DND-41 (cell line): ENCODE data around the gene SMYD5.
A peak's percentile ranks its signal among the peaks of the same experiment; 100 is the strongest.

Experiments
- ATAC-seq: fragments of 200-7000 bp; cut with Tn5 transposase; 3 replicates; pipeline ENCODE4 v1.9.1; 2021; ENCODE audit warnings: low read depth; ENCODE audit not compliant: insufficient read depth
- DNase-seq: peaks from one replicate; pipeline ENCODE4 v3.0.0-alpha.2; 2020
- H2AFZ ChIP-seq: 2 replicates; pipeline ENCODE4 v1.6.0; 2012; ENCODE audit warnings: low read depth, low read length
- H3K27ac ChIP-seq: 2 replicates; pipeline ENCODE4 v1.5.1; 2012; ENCODE audit warnings: low read length, inconsistent platforms
- H3K27me3 ChIP-seq: fragments of 200-600 bp; sonication (generic); 2 replicates; pipeline ENCODE4 v1.6.0; 2012; ENCODE audit warnings: low read length, mild to moderate bottlenecking, inconsistent platforms; ENCODE audit not compliant: insufficient read depth, poor library complexity
- H3K36me3 ChIP-seq: 2 replicates; pipeline ENCODE4 v1.5.1; 2012; ENCODE audit warnings: low read length, inconsistent platforms; ENCODE audit not compliant: insufficient read depth
- H3K4me1 ChIP-seq: 2 replicates; pipeline ENCODE4 v1.5.1; 2012; ENCODE audit warnings: mild to moderate bottlenecking, low read length; ENCODE audit not compliant: insufficient read depth
- H3K4me2 ChIP-seq: 2 replicates; pipeline ENCODE4 v1.6.0; 2012; ENCODE audit warnings: mild to moderate bottlenecking, moderate library complexity, low read length, inconsistent platforms; ENCODE audit not compliant: insufficient read depth
- H3K4me3 ChIP-seq, 2 experiments: fragments of 200-600 bp in 1 of 2; shearing (Covaris generic) in 1 of 2; 2 replicates each; pipeline ENCODE4 v1.5.1; 2012 to 2016; ENCODE audit warnings: inconsistent platforms in 2 of 2, low read length in 2 of 2, mild to moderate bottlenecking in 2 of 2, low read depth in 1 of 2, moderate library complexity in 1 of 2
- H3K79me2 ChIP-seq: 2 replicates; pipeline ENCODE4 v1.6.0; 2012; ENCODE audit warnings: low read length, inconsistent platforms; ENCODE audit not compliant: insufficient read depth
- H3K9ac ChIP-seq: 2 replicates; pipeline ENCODE4 v1.6.0; 2012; ENCODE audit warnings: low read depth, mild to moderate bottlenecking, inconsistent platforms, low read length, moderate library complexity
- H3K9me3 ChIP-seq: 2 replicates; pipeline ENCODE4 v1.5.1; 2012; ENCODE audit warnings: low read length, moderate library complexity, mild to moderate bottlenecking, inconsistent platforms; ENCODE audit not compliant: insufficient read depth, severe bottlenecking
- H4K20me1 ChIP-seq: 2 replicates; pipeline ENCODE4 v1.6.0; 2012; ENCODE audit warnings: low read length; ENCODE audit not compliant: insufficient read depth
- EZH2 ChIP-seq: IDR thresholded peaks from 3 replicates; pipeline ENCODE4 v1.6.1; 2012; ENCODE audit warnings: borderline replicate concordance, low read depth, mild to moderate bottlenecking, moderate library complexity, low read length, inconsistent platforms; ENCODE audit not compliant: severe bottlenecking
- TF ChIP-seq, protein P1 (sequence below): IDR thresholded peaks from 2 replicates; pipeline ENCODE4 v1.5.1; 2012; ENCODE audit warnings: borderline replicate concordance, low read length, moderate library complexity, mild to moderate bottlenecking; ENCODE audit not compliant: poor library complexity, severe bottlenecking; ENCODE audit errors: extremely low read depth

SMYD5 gene

DNA sequence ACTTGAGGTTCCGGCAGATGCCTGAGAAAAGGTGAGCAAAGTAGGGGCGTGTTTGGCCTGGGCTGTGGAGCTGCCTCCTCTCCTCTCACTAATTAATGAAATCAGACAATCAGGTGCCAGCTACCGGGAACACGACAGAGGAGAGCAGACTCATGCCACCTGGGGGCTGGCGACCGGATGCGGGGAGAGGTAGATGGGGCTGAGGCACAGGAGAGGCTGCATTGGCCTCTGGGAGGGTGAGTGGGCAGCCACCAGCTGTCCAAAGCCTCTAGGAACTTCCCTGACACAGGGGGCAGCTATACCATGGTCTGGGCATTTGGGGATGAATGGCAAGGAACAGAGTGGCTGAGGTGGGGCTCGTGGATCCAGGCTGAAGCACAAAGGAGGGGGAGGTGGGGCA, 45.2 kb downstream of the SMYD5 start:
- peaks cover 26% of the 10 kb centered on the region; the same call in 1 of the 2 replicates for H4K20me1 ChIP-seq
- no peak overlapping the region for H3K27ac ChIP-seq
- H3K9me3 ChIP-seq: no peaks in the 10 kb centered on the region
- DNase-seq: no peak
- no peak overlapping the region for H3K4me2 ChIP-seq
- peaks cover 77% of the 10 kb centered on the region for H3K36me3 ChIP-seq
- no peak overlapping the region for H3K9ac ChIP-seq
- no peaks in the 10 kb centered on the region for H3K79me2 ChIP-seq
- no peaks in the 10 kb centered on the region for H3K27me3 ChIP-seq
- ATAC-seq: no peak
- TF ChIP-seq EZH2: no peak
- TF ChIP-seq, protein P1, sequence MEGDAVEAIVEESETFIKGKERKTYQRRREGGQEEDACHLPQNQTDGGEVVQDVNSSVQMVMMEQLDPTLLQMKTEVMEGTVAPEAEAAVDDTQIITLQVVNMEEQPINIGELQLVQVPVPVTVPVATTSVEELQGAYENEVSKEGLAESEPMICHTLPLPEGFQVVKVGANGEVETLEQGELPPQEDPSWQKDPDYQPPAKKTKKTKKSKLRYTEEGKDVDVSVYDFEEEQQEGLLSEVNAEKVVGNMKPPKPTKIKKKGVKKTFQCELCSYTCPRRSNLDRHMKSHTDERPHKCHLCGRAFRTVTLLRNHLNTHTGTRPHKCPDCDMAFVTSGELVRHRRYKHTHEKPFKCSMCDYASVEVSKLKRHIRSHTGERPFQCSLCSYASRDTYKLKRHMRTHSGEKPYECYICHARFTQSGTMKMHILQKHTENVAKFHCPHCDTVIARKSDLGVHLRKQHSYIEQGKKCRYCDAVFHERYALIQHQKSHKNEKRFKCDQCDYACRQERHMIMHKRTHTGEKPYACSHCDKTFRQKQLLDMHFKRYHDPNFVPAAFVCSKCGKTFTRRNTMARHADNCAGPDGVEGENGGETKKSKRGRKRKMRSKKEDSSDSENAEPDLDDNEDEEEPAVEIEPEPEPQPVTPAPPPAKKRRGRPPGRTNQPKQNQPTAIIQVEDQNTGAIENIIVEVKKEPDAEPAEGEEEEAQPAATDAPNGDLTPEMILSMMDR: no peak
- no peak overlapping the region for H3K4me3 ChIP-seq
- H3K4me1 ChIP-seq: no peaks in the 10 kb centered on the region
- H2AFZ ChIP-seq: no peak overlapping the region

DNA sequence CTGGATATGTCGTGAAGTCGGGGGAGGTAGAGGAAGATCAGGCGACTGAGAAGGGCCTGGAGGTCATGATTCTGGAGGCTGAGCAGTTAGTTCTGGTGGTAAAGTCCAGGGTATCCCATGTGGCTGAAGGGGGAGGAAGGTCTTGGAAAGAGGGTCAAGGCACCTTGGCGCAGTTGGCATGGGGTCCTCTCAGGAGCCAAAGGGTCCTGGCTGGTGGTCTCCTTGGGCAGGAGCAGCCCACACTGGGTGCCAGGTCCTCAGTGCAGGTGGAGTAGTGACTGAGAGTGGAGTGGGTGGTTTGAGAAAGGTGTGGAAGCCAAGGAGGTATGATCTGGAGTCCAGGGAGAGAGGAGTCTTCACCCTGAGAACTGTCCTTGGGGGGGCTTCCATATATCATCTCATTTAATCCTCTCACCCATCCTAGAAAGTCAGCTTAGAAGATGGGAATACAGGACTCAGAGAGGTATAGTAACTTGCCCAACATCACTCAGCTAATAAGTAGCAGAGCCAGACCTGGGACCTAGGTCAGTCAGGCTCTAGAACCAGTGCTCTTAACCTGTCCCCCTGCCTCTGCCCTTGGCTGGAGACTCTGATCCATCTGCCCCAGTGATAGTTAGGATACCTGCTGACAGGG, 45.8 kb downstream of the SMYD5 start:
- no peak for TF ChIP-seq EZH2
- TF ChIP-seq, protein P1: no peak
- peaks cover 77% of the 10 kb centered on the region for H3K36me3 ChIP-seq
- H2AFZ ChIP-seq: no peak overlapping the region
- no peak overlapping the region for H3K9ac ChIP-seq
- ATAC-seq (no peak), DNase-seq (no peak)
- no peaks in the 10 kb centered on the region for H3K9me3 ChIP-seq
- H3K4me2 ChIP-seq: no peak overlapping the region
- no peak overlapping the region for H3K4me3 ChIP-seq
- H3K4me1 ChIP-seq: no peaks in the 10 kb centered on the region
- no peaks in the 10 kb centered on the region for H3K79me2 ChIP-seq
- no peak overlapping the region for H3K27ac ChIP-seq
- peaks cover 26% of the 10 kb centered on the region; the same call in 1 of the 2 replicates for H4K20me1 ChIP-seq
- H3K27me3 ChIP-seq: no peaks in the 10 kb centered on the region

DNA sequence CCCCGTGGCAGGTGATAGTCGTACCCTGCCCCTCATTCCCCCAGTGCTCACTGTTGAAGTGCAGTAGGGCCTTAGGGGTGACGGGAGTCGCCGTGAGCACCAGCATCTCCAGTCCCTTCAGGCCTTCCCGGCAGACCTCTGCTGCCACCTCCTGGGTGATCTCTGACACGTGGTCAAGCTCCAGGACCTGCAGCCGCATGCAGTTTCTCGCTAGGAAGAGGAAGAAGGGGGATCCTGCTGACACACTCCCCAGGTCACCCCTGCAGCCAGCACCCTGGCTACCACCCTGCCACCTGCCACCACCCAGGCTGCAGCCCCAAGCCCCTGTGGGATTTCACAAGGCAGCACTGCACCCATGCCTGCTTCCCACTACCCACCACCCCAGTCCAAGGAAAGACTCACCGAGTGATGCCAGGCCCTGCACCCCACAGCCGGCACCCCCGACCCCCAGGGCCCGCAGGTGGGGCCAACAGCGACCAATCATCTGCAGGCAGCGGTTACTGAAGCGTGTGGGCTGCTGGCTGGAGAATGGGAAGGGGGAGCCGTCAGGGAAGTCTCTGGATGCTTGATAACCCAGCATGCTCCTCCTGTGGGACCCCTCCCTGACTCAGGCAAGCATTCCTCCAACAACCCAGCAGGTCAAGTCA, 46.4 kb downstream of the SMYD5 start:
- H3K27ac ChIP-seq: no peak overlapping the region
- peaks cover 77% of the 10 kb centered on the region for H3K36me3 ChIP-seq
- peaks cover 20% of the 10 kb centered on the region; the same call in 1 of the 2 replicates for H4K20me1 ChIP-seq
- TF ChIP-seq, protein P1: peak; percentile 43
- TF ChIP-seq EZH2: no peak
- no peak overlapping the region for H3K4me3 ChIP-seq
- no peaks in the 10 kb centered on the region for H3K27me3 ChIP-seq
- no peak overlapping the region for H3K4me2 ChIP-seq
- no peaks in the 10 kb centered on the region for H3K9me3 ChIP-seq
- no peaks in the 10 kb centered on the region for H3K79me2 ChIP-seq
- no peak overlapping the region for H3K9ac ChIP-seq
- ATAC-seq (no peak), DNase-seq (no peak)
- no peak overlapping the region for H2AFZ ChIP-seq
- no peaks in the 10 kb centered on the region for H3K4me1 ChIP-seq
